NCI-H1417 (cell line): ENCODE results near the gene MRM1.

Source experiments
- DNase-seq, 3 experiments: peaks; one replicate each; lab custom pipeline; 2025; lab: John Stamatoyannopoulos, UW

Gene MRM1

DNA sequence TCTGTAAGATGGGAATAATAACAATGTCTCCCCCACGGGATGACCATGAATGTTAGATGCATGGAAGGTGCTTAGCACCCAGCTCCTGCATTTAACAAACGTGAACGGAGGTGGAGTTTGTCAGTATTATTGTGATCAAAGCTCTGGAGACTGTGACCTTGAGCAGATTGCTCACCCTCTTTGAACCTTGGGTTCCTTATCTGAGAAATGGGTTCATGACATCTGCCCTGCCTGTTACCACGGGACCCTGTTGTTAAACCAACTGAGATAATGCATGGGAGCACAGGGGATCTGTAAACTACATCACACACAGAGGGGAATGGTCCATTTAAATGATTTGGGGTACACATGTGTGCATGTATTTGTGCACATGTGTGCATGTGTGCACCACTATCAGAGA lies 29.6 kb downstream of the MRM1 start:
- no peak for DNase-seq

- DNase-seq: no peak
Observed at GRCh38 chr17:36632916-36633771, 31.8 kb downstream of the MRM1 start.

GRCh38 chr17:36640346-36640745 lies 39.0 kb downstream of the MRM1 start:
- no peak for DNase-seq

DNA sequence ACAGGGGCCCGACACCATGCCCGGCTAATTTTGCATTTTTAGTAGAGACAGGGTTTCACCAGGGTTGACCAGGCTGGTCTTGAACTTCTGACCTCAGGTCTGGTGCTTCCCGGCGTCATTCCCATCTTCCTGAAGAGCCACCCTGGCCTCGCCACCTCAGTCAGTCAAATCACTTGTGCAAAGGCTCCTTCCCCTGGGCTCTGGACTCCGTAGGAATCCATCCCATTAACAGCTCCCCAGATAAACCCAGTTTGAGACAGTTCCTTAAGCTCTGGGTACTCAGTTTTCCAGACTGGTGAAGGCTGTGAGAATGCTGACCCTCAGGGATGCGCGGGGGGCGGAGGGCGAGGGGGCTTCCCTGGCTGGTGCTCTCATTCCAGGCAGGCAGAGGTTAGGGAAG lies 39.5 kb downstream of the MRM1 start:
- DNase-seq: no peak

GRCh38 chr17:36641331-36641876 lies 40.0 kb downstream of the MRM1 start:
- no peak for DNase-seq

- DNase-seq: peak; percentile 16 to 79 (median 71)
Observed at GRCh38 chr17:36641877-36642845, 40.8 kb downstream of the MRM1 start.

DNA sequence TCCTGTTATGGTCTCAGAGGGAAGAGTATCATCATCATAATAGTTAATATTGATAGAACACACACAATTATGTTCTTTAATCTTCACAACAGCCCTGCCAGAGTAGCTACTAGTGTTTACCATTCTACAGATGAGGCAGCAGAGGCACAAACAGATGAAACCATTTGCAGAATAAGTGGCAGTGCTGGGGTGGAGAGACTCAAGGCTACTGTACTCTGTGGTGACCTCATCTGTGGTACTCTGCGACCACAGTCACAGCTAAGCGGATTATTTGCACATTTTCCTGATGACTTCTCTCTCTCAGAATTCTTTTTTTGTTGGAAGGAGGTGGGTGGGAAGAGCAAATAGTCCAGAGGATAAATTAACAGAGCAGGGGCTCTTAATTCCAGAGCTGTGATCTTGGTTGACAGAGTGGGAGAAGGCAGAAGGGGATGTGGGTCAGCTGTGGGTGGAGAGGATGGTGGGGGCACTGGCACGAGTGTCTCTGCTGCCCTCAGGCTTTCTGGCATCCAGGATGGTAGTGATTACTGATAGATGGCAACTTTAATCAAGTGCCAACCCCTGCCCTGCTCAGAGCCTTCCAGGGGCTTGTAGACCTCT lies 41.8 kb downstream of the MRM1 start:
- DNase-seq: peak in 1 of 3 experiments; percentile 63

- DNase-seq: peak in 1 of 3 experiments; percentile 12
Observed at GRCh38 chr17:36645422-36645821, 44.0 kb downstream of the MRM1 start.

DNA sequence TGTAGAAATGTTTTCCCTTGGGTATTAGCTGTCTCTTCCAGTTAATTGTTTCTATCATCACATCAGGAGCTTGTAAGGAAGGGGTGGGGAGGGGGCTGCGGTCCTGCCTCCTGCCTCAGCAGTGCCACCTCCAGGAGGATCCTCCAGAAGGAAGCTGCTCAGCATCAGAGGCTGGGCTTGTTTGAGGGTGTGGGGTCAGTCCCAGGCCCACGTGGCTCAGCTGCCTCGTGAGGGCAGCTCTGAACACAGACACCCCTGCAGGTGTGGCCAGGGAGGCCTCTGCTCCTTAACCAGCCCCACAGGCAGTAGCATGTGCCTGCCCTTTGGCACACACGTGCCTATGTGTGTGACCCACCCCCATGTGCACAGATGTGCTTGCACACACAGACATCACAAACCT lies 46.3 kb downstream of the MRM1 start:
- DNase-seq: no peak

DNA sequence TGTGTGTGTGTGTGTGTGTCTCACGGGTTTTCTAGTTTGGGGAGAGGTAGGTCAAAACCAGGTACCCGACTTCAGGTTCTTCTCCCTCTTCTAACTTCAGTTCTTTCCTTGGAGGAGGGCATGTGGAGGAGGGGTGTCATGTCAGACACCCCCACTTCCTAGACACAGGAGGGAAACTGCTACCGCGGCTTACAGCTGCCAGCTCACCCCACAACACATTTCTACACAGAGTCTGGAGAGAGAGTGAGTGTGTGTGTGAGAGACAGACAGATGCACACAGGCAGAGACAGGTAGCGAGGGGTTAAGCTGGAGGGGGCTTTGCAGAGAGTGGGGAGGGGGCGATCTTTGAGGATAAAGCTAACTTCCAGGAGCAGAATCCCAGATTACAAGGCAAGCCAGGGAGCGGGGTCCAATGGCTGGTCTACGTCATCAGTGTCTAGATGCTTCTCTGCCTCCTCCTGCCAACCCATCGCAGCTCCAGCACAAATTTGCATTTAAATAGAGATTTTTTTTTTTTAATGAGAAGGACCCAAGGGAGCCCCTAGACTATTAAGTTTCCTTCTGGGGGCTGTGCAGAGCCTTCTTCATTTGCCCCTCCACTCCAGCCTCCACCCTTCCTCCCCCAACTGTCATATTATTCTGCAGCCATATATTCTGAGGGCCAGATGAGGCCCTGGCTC lies 48.9 kb downstream of the MRM1 start:
- DNase-seq: peak in 1 of 3 experiments; percentile 58

DNA sequence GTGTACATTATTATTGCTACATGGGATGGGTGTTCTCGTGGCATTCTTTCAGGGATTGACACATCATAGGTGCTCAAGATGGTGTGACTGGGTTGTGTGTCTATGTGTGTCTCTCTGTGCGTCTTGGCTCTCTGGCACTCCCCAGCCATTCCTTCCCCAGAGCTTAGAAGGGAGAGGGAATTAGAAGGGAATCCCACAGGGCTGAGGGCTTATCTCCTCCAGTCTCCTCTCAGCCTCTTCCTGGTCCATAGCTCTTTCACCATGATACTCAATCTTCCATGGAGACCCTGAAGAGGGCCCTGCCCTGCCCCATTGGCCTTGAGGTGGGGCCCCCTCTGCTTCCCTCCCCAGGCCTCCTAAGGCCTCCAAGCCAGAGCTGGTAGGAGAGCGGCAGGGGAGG lies 52.0 kb downstream of the MRM1 start:
- DNase-seq: no peak

DNA sequence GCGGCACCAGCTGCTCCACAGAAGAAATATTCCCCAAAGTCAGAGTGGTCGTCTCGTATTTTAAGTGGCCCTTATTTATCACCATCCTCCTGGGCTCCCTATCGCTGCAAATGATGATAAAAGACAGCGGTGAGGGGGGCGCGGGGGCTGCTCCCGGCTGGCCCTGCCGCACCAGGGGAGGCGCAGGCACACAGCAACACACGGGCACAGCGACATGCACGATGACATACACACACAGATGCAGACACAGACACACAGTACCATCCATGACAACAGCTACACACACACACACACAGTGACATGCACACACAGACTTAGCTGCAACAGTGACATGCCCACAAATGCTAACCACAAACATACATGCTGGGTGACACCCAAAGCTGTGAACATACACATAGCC lies 52.5 kb downstream of the MRM1 start:
- DNase-seq: no peak

DNA sequence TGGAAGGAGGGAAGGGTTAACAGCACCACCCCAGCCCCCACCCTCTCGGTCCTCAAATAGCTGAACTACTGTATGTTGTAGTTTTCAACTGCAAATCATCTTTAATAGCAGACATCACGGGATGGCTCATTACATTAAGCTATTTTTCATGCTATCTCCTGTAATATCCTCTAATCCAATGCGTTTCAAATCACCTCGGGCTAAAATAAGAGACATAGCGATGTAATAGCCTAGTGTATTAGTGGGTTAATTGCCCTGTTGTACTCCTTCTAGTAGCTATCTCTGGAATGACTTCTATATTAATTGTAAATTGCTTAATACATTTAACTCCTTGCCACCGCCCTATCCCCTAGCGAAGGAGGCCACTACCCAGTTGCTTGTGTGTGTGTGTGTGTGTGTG lies 54.3 kb downstream of the MRM1 start:
- peak in 1 of 3 experiments; percentile 22 for DNase-seq

- DNase-seq: no peak
Observed at GRCh38 chr17:36657390-36657762, 56.0 kb downstream of the MRM1 start.

DNA sequence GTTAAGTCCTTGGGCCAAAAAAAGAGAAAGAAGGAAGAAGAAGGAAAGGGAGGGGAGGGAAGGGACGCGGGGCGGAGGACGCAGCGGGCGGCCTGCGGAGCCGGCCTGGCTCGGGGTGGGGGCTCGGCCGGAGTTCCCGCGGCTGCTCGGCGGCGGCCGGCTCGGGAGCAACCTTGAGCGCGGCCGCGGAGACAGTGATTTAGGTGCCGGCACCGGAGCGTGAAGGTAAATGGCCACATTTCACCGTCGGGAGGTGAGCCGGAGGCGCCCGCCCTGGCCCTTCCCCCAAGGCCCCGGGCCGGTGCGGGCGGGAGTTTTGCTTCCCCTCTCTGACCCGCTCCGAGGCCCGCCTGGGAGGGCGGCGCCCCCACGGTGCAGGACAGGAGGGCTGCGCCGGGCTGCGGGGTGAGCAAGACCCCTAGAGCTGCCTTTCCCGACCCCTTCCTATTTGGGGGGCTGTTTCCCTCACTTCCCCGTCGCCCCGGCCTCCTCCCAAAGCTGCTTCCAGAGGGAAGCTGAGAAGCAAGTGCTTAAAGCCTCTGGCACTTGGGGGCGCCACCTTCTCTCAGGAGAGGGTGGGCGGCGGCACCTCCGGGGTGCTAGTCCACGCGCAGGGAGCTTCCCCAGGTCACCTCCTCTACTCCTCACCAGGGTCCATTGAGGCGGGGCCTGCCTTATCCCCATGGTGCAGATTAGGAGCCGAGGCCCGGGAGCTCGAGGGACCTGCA lies 56.5 kb downstream of the MRM1 start:
- peak in 2 of 3 experiments; percentile 20 to 45 for DNase-seq
